ENCODE data around the gene TENM3. TPM values are rescaled to one million over a fixed set of nuclear protein-coding genes. Genes with fewer than 3 reads are reported as not detected.

The TENM3 gene
- polyA plus RNA-seq, 1 of the 3 experiments (the other 2 are of a cell fraction), result 10.4 TPM

GRCh38 chr4:182310962-182311361, 67.8 kb downstream of the TENM3 start:
- POLR2A ChIA-PET, result no interaction called here
- TF ChIP-seq ELF1 (IDR thresholded peaks at IDR 0.05) (no peak), RCOR1 (IDR thresholded peaks at IDR 0.05; ENCODE audit: low read length) (no peak), FOSL2 (IDR thresholded peaks at IDR 0.05; ENCODE audit: borderline replicate concordance, low read depth) (no peak), NRF1 (IDR thresholded peaks at IDR 0.05; ENCODE audit: low read depth, low read length) (no peak), TAF1 (IDR thresholded peaks at IDR 0.05; ENCODE audit: borderline replicate concordance, low read depth, low read length) (no peak), EZH2phosphoT487 (IDR thresholded peaks at IDR 0.05; ENCODE audit: borderline replicate concordance, low read depth) (no peak), EP300 (IDR thresholded peaks at IDR 0.05; ENCODE audit: borderline replicate concordance in 1 of 2, low read depth in 1 of 2, low read length in 1 of 2) (no peak)
- Histone ChIP-seq H4K20me1 (ENCODE audit: insufficient read depth) (no peaks in the 10 kb centered on the region), H3K27me3 (ENCODE audit: insufficient read depth) (no peaks in the 10 kb centered on the region), H3K79me2 (ENCODE audit: insufficient read depth) (no peaks in the 10 kb centered on the region), H3K27ac (ENCODE audit: low read depth in 2 of 2, low read length in 1 of 2) (no peak overlapping the region), H3K9ac (no peak overlapping the region), H3K4me1 (ENCODE audit: control insufficient read depth in 1 of 2, insufficient read depth in 2 of 2, low read depth in 1 of 2, low read length in 1 of 2) (peaks cover 0 to 9% of the 10 kb centered on the region in 2 experiments; a peak in 3 of 4 replicates), H2AFZ (ENCODE audit: low read depth) (no peak overlapping the region), H3K9me2 (no peaks in the 10 kb centered on the region), H3K36me3 (replicated peaks in 1 of 2; ENCODE audit: control insufficient read depth in 1 of 2, insufficient read depth in 2 of 2, low read length in 1 of 2) (no peaks in the 10 kb centered on the region), H3K4me2 (no peak overlapping the region), H3F3A (replicated peaks; ENCODE audit: insufficient read depth) (peaks cover 6% of the 10 kb centered on the region), H3K9me3 (peaks cover 11% of the 10 kb centered on the region; the same call in 1 of the 2 replicates), H3K4me3 (ENCODE audit: low read depth in 2 of 2, low read length in 1 of 2) (no peak overlapping the region)
- DNase-seq, result no peak
- WGBS (ENCODE audit: low lambda C conversion rate), result 81% methylated on average over 3 of the region's 3 CpGs
- CTCF ChIA-PET, result no interaction called here

- Histone ChIP-seq H3K79me2 (ENCODE audit: insufficient read depth) (no peaks in the 10 kb centered on the region), H3K27ac (ENCODE audit: low read depth in 2 of 2, low read length in 1 of 2) (no peak overlapping the region), H3K9me3 (peaks cover 11% of the 10 kb centered on the region; the same call in 1 of the 2 replicates), H3K36me3 (replicated peaks in 1 of 2; ENCODE audit: control insufficient read depth in 1 of 2, insufficient read depth in 2 of 2, low read length in 1 of 2) (no peaks in the 10 kb centered on the region), H3K9ac (no peak overlapping the region), H2AFZ (ENCODE audit: low read depth) (no peak overlapping the region), H3K27me3 (ENCODE audit: insufficient read depth) (no peaks in the 10 kb centered on the region), H3K4me3 (ENCODE audit: low read depth in 2 of 2, low read length in 1 of 2) (no peak overlapping the region), H3K9me2 (no peaks in the 10 kb centered on the region), H3K4me1 (ENCODE audit: control insufficient read depth in 1 of 2, insufficient read depth in 2 of 2, low read depth in 1 of 2, low read length in 1 of 2) (no peaks in the 10 kb centered on the region), H3F3A (replicated peaks; ENCODE audit: insufficient read depth) (no peaks in the 10 kb centered on the region), H3K4me2 (no peak overlapping the region), H4K20me1 (ENCODE audit: insufficient read depth) (no peaks in the 10 kb centered on the region)
- POLR2A ChIA-PET, result no interaction called here
- TF ChIP-seq FOXM1 (IDR thresholded peaks at IDR 0.05; ENCODE audit: low read depth) (no peak), MEF2A (IDR thresholded peaks at IDR 0.05; ENCODE audit: borderline replicate concordance, low read depth) (no peak), GABPA (IDR thresholded peaks at IDR 0.05; ENCODE audit: low read depth) (no peak), TAF1 (IDR thresholded peaks at IDR 0.05; ENCODE audit: borderline replicate concordance, low read depth, low read length) (no peak), TCF12 (IDR thresholded peaks at IDR 0.05) (no peak), RCOR1 (IDR thresholded peaks at IDR 0.05; ENCODE audit: low read length) (no peak), SMC3 (IDR thresholded peaks at IDR 0.05; ENCODE audit: low read depth, low read length) (no peak), RFX5 (IDR thresholded peaks at IDR 0.05; ENCODE audit: low read length) (no peak)
- TF ChIP-seq, protein P1, sequence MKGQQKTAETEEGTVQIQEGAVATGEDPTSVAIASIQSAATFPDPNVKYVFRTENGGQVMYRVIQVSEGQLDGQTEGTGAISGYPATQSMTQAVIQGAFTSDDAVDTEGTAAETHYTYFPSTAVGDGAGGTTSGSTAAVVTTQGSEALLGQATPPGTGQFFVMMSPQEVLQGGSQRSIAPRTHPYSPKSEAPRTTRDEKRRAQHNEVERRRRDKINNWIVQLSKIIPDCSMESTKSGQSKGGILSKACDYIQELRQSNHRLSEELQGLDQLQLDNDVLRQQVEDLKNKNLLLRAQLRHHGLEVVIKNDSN (IDR thresholded peaks at IDR 0.05; ENCODE audit: borderline replicate concordance, low read depth), result no peak
- TF ChIP-seq, protein P2, sequence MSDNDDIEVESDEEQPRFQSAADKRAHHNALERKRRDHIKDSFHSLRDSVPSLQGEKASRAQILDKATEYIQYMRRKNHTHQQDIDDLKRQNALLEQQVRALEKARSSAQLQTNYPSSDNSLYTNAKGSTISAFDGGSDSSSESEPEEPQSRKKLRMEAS (IDR thresholded peaks at IDR 0.05; ENCODE audit: low read depth), result no peak
- TF ChIP-seq, protein P3, sequence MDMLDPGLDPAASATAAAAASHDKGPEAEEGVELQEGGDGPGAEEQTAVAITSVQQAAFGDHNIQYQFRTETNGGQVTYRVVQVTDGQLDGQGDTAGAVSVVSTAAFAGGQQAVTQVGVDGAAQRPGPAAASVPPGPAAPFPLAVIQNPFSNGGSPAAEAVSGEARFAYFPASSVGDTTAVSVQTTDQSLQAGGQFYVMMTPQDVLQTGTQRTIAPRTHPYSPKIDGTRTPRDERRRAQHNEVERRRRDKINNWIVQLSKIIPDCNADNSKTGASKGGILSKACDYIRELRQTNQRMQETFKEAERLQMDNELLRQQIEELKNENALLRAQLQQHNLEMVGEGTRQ (IDR thresholded peaks at IDR 0.05; ENCODE audit: borderline replicate concordance, low read depth, low read length), result no peak
- 69% methylated on average over 2 of the region's 2 CpGs for WGBS (ENCODE audit: low lambda C conversion rate)
- DNase-seq, result no peak
- CTCF ChIA-PET, result no interaction called here
Measured at GRCh38 chr4:182314537-182314936, 71.3 kb downstream of the TENM3 start.
